Measurements from ENCODE around the gene LGALS8.

GRCh38 chr1:236536540-236536939 is 12.8 kb downstream of the LGALS8 start:
- no peak for TF ChIP-seq POLR2A (IDR thresholded peaks at IDR 0.05)
- TF ChIP-seq, protein P1, sequence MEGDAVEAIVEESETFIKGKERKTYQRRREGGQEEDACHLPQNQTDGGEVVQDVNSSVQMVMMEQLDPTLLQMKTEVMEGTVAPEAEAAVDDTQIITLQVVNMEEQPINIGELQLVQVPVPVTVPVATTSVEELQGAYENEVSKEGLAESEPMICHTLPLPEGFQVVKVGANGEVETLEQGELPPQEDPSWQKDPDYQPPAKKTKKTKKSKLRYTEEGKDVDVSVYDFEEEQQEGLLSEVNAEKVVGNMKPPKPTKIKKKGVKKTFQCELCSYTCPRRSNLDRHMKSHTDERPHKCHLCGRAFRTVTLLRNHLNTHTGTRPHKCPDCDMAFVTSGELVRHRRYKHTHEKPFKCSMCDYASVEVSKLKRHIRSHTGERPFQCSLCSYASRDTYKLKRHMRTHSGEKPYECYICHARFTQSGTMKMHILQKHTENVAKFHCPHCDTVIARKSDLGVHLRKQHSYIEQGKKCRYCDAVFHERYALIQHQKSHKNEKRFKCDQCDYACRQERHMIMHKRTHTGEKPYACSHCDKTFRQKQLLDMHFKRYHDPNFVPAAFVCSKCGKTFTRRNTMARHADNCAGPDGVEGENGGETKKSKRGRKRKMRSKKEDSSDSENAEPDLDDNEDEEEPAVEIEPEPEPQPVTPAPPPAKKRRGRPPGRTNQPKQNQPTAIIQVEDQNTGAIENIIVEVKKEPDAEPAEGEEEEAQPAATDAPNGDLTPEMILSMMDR (IDR thresholded peaks at IDR 0.05): no peak
